ENCODE measurements around the gene ACOT9. TPM values are rescaled to one million over a fixed set of nuclear protein-coding genes. Genes with fewer than 3 reads are reported as not detected.

Gene ACOT9
- total and polyA plus RNA-seq, 2 donors (not counting 3 experiments of a cell fraction or from before 2014, with no cell fraction given), result 38.4 to 83.1 TPM

DNA sequence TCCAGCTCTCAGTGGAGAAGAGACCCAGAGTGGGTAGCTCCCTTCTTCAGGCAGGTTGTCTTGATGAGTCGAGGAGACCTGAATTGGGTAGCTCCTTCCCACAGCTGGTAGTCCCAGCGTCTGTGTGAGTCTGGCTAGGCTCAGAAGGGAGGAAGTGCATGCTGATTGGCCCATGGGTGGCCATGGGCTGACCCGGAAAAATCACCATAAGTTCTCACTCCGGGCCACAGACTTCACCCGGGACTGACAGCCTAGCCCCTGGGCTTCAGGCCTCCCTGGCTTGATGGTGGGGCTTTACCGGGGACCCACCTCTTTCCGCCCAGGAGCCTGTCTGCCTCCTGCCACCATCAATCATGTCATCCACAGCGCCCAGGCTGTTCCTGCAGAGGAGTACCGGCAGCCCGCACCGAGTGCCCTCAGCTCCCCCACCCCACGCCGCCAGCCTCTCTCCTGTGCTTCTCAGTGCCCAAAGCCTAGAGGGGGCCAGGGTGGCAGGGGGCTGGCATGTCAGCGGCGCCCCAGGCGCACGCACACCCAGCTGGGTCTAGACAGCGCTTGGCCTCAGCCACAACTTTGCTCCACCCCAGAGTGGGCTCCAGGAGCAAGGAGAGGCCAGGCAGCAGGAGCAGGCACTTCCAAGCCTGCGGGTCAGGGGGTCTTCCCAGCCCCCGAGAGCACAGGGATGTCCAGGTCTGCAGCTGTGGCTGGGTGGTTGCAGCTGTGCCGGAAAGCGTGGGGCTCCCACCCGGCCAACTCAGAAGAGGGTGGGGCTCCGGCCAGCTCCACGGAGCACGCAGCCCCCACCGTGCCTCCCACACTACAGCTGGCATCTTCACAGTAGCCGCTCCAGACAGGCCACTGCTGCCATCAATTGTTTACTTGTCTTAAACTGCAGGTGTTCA is 23.8 kb upstream of the ACOT9 start:
- Histone ChIP-seq H2AFZ (ENCODE audit: low read depth, low read length) (no peak overlapping the region), H3K27ac (ENCODE audit: insufficient read depth, low read depth, low read length) (no peak overlapping the region), H3K4me3 (replicated peaks in 1 of 3; ENCODE audit: insufficient read depth in 1 of 3, low read depth in 1 of 3, low read length in 3 of 3) (no peak overlapping the region), H3K36me3 (ENCODE audit: control insufficient read depth in 2 of 2, extremely low read depth in 1 of 2, insufficient read depth in 2 of 2, low read length in 2 of 2) (no peaks in the 10 kb centered on the region), H3K4me1 (ENCODE audit: control insufficient read depth, extremely low read depth, insufficient read depth, low read length) (no peaks in the 10 kb centered on the region), H3K9me3 (replicated peaks; ENCODE audit: control insufficient read depth, insufficient read depth, low read length) (no peaks in the 10 kb centered on the region), H3K9me1 (replicated peaks; ENCODE audit: control insufficient read depth, extremely low read depth, insufficient read depth, low read length) (no peaks in the 10 kb centered on the region), H3K4me2 (ENCODE audit: insufficient read depth, low read length) (no peak overlapping the region), H4K20me1 (replicated peaks; ENCODE audit: control insufficient read depth, extremely low read depth, insufficient read depth, low read length) (no peaks in the 10 kb centered on the region), H3K9ac (replicated peaks; ENCODE audit: extremely low read depth, insufficient read depth, low read length) (no peak overlapping the region), H3K27me3 (ENCODE audit: control insufficient read depth in 2 of 2, insufficient read depth in 2 of 2, low read length in 2 of 2) (no peaks in the 10 kb centered on the region), H3K79me2 (ENCODE audit: control insufficient read depth, insufficient read depth, low read length) (no peaks in the 10 kb centered on the region)
- intact Hi-C loops (cut with micrococcal nuclease), result no loop called here
- dilution Hi-C loops (cut with MboI; ENCODE audit: extremely low pct_ligation_motif_present, low sequenced_read_pairs), result no loop called here
- CTCF ChIA-PET, result interaction anchor here (2.9 kb wide), 1 partner anchor 135 kb away, joined by 12 read pairs; no protein-coding TSS in a partner anchor
- no peak for TF ChIP-seq POLR2AphosphoS5 (IDR thresholded peaks at IDR 0.05; ENCODE audit: insufficient read depth, low read depth, low read length)
- TF ChIP-seq FOS (IDR thresholded peaks at IDR 0.05; ENCODE audit: borderline replicate concordance, insufficient read depth, low read length), result no peak
- no peak for TF ChIP-seq POLR2A (IDR thresholded peaks at IDR 0.05; ENCODE audit: low read depth, low read length)
- TF ChIP-seq, protein P1, sequence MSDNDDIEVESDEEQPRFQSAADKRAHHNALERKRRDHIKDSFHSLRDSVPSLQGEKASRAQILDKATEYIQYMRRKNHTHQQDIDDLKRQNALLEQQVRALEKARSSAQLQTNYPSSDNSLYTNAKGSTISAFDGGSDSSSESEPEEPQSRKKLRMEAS (IDR thresholded peaks at IDR 0.05; ENCODE audit: insufficient read depth, insufficient read length), result no peak
- DNase-seq (ENCODE audit: low read depth, low spot score) (no peak), FAIRE-seq (no peak)
- POLR2A ChIA-PET, result no interaction called here
- no TSS peak for BruUV-seq (replicated peaks)

DNA sequence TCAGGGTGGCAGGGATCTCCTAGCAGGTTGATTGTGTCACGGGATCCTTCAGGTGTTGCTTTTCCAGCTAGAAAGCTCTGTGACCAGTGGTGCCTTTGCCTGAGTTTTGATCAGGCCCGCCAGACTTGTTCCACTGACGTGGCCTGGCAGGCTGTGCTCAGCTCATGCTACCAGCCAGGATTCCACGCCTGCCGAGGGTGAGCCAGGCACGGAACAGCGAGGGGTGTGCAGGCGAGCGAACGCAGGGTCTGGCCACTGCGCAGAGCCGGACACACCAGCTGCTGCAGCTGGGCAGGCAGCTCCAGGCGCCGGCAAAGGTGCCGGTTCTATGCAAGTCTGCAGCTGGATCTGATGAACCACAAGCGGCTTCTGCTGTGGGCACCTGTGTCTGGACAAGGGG is 22.8 kb upstream of the ACOT9 start:
- dilution Hi-C loops (cut with MboI; ENCODE audit: extremely low pct_ligation_motif_present, low sequenced_read_pairs) (no loop called here), intact Hi-C loops (cut with micrococcal nuclease) (no loop called here)
- H3K9ac ChIP-seq (replicated peaks; ENCODE audit: extremely low read depth, insufficient read depth, low read length), result no peak overlapping the region

More for the DNA sequence above, 22.8 kb upstream of the ACOT9 start:
- Histone ChIP-seq H3K79me2 (ENCODE audit: control insufficient read depth, insufficient read depth, low read length) (no peaks in the 10 kb centered on the region), H3K4me1 (ENCODE audit: control insufficient read depth, extremely low read depth, insufficient read depth, low read length) (no peaks in the 10 kb centered on the region), H3K9me1 (replicated peaks; ENCODE audit: control insufficient read depth, extremely low read depth, insufficient read depth, low read length) (no peaks in the 10 kb centered on the region), H3K36me3 (ENCODE audit: control insufficient read depth in 2 of 2, extremely low read depth in 1 of 2, insufficient read depth in 2 of 2, low read length in 2 of 2) (no peaks in the 10 kb centered on the region), H3K4me3 (replicated peaks in 1 of 3; ENCODE audit: insufficient read depth in 1 of 3, low read depth in 1 of 3, low read length in 3 of 3) (no peak overlapping the region), H2AFZ (ENCODE audit: low read depth, low read length) (no peak overlapping the region), H3K27ac (ENCODE audit: insufficient read depth, low read depth, low read length) (no peak overlapping the region), H3K9me3 (replicated peaks; ENCODE audit: control insufficient read depth, insufficient read depth, low read length) (no peaks in the 10 kb centered on the region), H3K27me3 (ENCODE audit: control insufficient read depth in 2 of 2, insufficient read depth in 2 of 2, low read length in 2 of 2) (no peaks in the 10 kb centered on the region), H4K20me1 (replicated peaks; ENCODE audit: control insufficient read depth, extremely low read depth, insufficient read depth, low read length) (no peaks in the 10 kb centered on the region), H3K4me2 (ENCODE audit: insufficient read depth, low read length) (no peak overlapping the region)
- ChIA-PET POLR2A (no interaction called here), CTCF (interaction anchor here (1.2 to 2.9 kb wide), 2 partner anchors 9 to 136 kb away, joined by 3 to 12 read pairs; no protein-coding TSS in a partner anchor)
- no peak for DNase-seq (ENCODE audit: low read depth, low spot score)
- BruUV-seq (replicated peaks), result no TSS peak
- FAIRE-seq, result no peak
- TF ChIP-seq POLR2AphosphoS5 (IDR thresholded peaks at IDR 0.05; ENCODE audit: insufficient read depth, low read depth, low read length) (no peak), GATA2 (IDR thresholded peaks at IDR 0.05; ENCODE audit: insufficient read depth, insufficient read length, low read depth, low read length) (no peak), FOS (IDR thresholded peaks at IDR 0.05; ENCODE audit: borderline replicate concordance, insufficient read depth, low read length) (no peak), EZH2 (IDR thresholded peaks at IDR 0.05; ENCODE audit: borderline replicate concordance, low read depth, low read length, severe bottlenecking) (no peak), JUN (IDR thresholded peaks at IDR 0.05; ENCODE audit: borderline replicate concordance, insufficient read depth, insufficient read length, low read depth) (no peak), POLR2A (IDR thresholded peaks at IDR 0.05; ENCODE audit: low read depth, low read length) (no peak), MYC (IDR thresholded peaks at IDR 0.05; ENCODE audit: low read depth, low read length) (no peak)
- TF ChIP-seq, protein P2, sequence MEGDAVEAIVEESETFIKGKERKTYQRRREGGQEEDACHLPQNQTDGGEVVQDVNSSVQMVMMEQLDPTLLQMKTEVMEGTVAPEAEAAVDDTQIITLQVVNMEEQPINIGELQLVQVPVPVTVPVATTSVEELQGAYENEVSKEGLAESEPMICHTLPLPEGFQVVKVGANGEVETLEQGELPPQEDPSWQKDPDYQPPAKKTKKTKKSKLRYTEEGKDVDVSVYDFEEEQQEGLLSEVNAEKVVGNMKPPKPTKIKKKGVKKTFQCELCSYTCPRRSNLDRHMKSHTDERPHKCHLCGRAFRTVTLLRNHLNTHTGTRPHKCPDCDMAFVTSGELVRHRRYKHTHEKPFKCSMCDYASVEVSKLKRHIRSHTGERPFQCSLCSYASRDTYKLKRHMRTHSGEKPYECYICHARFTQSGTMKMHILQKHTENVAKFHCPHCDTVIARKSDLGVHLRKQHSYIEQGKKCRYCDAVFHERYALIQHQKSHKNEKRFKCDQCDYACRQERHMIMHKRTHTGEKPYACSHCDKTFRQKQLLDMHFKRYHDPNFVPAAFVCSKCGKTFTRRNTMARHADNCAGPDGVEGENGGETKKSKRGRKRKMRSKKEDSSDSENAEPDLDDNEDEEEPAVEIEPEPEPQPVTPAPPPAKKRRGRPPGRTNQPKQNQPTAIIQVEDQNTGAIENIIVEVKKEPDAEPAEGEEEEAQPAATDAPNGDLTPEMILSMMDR (IDR thresholded peaks at IDR 0.05; ENCODE audit: extremely low read depth in 1 of 2, insufficient read depth in 1 of 2, low read depth in 1 of 2, low read length in 2 of 2), result no peak
- TF ChIP-seq, protein P1 (IDR thresholded peaks at IDR 0.05; ENCODE audit: insufficient read depth, insufficient read length), result no peak
